Adrenal gland (tissue), 5 donors: ENCODE measurements around the gene UTP20.

ENCODE experiments used
- POLR2A ChIP-seq, 2 donors: fragments of 450-650 bp; IDR thresholded peaks; one replicate each; pipeline ENCODE4 v1.6.1; 2017; ENCODE audit warnings: antibody characterized with exemption in 2 of 2, mild to moderate bottlenecking in 2 of 2, moderate library complexity in 1 of 2
- TF ChIP-seq, protein P1 (sequence below), 6 experiments: fragments of 450-650 bp in 4 of 6; fragments of 200-600 bp in 2 of 6; sonication (generic) in 1 of 6; IDR thresholded peaks; 1 replicate in 5 of 6; 2 replicates in 1 of 6; pipeline versions ENCODE4 v1.5.1 to v1.8.0; 2016 to 2021; ENCODE audit warnings: antibody characterized with exemption in 6 of 6, mild to moderate bottlenecking in 2 of 6, moderate library complexity in 1 of 6
- donor health status: DM: no; HTN: no; CAD: no.

GRCh38 chr12:101436136-101436535 lies 156.2 kb downstream of the UTP20 start:
- TF ChIP-seq, protein P1, sequence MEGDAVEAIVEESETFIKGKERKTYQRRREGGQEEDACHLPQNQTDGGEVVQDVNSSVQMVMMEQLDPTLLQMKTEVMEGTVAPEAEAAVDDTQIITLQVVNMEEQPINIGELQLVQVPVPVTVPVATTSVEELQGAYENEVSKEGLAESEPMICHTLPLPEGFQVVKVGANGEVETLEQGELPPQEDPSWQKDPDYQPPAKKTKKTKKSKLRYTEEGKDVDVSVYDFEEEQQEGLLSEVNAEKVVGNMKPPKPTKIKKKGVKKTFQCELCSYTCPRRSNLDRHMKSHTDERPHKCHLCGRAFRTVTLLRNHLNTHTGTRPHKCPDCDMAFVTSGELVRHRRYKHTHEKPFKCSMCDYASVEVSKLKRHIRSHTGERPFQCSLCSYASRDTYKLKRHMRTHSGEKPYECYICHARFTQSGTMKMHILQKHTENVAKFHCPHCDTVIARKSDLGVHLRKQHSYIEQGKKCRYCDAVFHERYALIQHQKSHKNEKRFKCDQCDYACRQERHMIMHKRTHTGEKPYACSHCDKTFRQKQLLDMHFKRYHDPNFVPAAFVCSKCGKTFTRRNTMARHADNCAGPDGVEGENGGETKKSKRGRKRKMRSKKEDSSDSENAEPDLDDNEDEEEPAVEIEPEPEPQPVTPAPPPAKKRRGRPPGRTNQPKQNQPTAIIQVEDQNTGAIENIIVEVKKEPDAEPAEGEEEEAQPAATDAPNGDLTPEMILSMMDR (IDR thresholded peaks at IDR 0.05), result no peak
- no peak for TF ChIP-seq POLR2A (IDR thresholded peaks at IDR 0.05)
